Skin epidermis (tissue), 12 donors: ENCODE measurements around the gene DBNDD1.
A peak's percentile ranks its signal among the peaks of the same experiment; 100 is the strongest.
"Not testable (repeated sequence)": the region's sequence is repeated elsewhere in the genome, so short reads cannot be mapped to it uniquely, and the experiment has no call there.

Experiments used
- H3K27ac ChIP-seq, 21 experiments: fragments of 200-600 bp; sonication (generic) in 11 of 21; one replicate each; pipeline ENCODE4 v1.5.0; 2020; ENCODE audit warnings: mild to moderate bottlenecking in 3 of 21, inconsistent platforms in 2 of 21, moderate library complexity in 2 of 21
- H3K4me3 ChIP-seq, 7 experiments: fragments of 200-600 bp; sonication (generic) in 2 of 7; one replicate each; pipeline ENCODE4 v1.5.0; 2020; ENCODE audit warnings: inconsistent platforms in 2 of 7, mild to moderate bottlenecking in 2 of 7, moderate library complexity in 1 of 7

The DBNDD1 gene

DNA sequence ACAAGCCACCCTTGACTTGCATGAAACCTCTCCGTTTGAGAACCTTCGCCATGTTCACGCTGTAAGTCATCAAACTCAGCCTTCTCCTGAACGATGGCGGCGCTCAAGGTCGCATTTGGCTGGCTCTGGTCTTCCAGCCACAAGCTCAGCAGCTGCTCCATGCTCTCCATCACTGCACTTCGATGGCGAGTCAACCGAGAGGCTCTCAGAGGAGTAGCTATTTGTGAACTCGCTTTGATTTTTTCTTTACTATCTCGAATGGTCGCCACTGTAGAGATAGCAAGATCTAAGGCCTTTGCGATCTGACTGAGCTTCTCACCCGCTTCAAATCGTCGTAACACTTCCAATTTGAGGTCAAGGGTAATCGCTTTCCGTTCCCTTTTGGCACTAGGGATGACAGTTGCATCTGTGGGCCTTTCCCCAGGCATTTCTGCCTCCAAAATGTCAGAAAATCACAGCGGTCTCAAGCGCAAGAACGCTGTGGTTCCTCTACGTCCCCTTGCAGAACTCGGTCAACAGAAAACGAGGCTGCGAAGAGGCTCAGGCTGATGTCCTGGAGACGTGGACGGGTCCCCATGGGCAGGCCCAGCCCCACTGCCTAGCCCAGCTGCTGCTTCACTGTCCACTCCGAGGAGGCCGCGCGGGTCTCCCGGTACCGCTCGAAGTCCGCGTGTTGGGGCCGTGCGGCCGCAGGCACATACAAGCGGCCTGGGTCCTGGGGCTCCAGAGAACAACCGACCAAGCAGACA lies 47.6 kb downstream of the DBNDD1 start:
- Histone ChIP-seq H3K4me3 (peak overlapping the region; percentile 74 to 94 (median 88)), H3K27ac (peak overlapping the region; percentile 67 to 99 (median 95))

DNA sequence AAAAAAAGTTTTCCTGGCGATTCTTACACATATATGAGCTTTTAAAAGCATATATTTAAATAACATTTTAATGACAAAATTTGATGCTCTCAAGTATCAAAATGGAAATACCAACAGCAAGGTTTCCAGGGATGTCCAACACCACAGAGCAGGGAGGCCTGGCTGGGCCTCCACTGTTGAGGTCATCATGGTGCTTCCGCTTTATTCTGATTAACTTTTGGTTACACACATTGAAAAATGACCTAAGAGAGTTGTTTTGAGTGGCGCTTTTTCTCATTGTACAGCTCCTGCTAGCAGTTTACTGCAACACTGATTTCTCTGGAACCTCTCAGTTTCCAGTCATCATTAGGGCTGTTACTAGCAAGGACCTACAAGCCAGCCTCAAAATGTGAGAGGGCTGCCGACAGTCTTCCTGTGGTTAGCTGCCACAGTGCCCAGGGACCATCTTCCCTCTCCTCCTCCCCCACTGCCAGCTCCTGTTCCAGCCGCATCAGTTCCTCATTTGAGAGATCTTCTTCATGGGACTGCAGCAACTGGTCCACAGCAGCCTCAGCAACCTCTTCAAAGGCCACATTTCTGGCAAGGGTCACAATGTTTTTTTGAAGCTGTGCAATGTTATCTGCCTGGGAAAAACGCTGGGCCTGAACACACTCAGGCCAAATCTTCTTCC lies 49.4 kb downstream of the DBNDD1 start:
- Histone ChIP-seq H3K4me3 (no peak overlapping the region), H3K27ac (no peak overlapping the region)

DNA sequence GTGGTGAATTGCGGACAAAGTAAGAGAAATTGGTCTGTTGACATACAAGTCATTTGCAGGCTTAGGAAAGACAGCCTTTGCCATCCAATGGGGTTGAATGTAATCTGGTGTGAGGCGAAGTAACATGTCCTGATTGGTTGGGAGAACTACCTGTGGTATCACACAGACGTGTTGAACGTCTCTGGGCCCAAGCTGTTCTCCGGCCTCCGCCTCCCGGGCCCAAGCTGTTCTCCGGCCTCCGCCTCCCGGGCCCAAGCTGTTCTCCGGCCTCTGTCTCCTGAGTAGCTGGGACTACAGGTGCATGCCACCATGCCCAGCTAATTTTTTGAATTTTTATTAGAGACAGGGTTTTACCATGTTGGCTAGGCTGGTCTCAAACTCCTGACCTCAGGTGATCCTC lies 51.2 kb downstream of the DBNDD1 start:
- not testable (repeated sequence) for H3K4me3 ChIP-seq, H3K27ac ChIP-seq

DNA sequence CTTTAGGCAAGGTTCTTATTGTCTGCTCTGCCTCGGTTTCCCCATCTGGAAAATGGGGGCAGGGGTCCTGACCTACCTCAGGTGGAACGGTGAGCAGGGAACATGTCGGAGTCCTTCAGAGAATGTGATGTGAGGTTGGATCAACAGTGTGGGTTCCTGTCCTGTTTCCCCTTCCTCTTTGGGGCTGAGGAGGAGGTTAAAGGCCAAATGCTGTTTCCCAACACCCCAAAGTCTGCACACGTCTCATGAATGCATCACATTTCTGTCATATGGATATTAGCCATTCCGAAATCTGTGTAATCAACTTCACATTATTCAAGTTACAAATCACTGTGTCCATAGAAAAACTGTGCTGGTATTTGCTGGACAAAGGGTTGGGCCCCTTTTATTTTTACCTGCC lies 51.8 kb downstream of the DBNDD1 start:
- not testable (repeated sequence) for H3K4me3 ChIP-seq, H3K27ac ChIP-seq

DNA sequence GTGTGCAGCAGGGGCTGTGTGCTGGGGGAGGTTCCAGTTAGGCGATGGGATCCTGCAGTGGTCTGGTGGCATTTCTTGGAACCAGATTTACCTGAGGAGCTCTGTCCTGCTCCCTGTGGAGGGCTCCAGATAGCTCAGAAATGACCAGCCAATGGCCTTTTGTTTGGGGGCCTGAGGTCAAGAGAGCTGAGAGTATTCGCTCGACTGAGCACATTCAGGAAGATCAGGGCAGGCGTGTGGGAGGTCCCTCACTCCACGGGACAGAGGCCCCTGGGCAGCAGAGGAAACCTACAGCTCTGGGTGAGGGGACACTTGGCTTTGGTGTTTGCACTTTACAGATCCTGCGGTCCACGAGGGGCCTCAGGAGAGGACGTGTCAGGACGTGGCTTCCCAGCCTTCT lies 52.5 kb downstream of the DBNDD1 start:
- no peak overlapping the region for H3K27ac ChIP-seq
- no peak overlapping the region for H3K4me3 ChIP-seq

DNA sequence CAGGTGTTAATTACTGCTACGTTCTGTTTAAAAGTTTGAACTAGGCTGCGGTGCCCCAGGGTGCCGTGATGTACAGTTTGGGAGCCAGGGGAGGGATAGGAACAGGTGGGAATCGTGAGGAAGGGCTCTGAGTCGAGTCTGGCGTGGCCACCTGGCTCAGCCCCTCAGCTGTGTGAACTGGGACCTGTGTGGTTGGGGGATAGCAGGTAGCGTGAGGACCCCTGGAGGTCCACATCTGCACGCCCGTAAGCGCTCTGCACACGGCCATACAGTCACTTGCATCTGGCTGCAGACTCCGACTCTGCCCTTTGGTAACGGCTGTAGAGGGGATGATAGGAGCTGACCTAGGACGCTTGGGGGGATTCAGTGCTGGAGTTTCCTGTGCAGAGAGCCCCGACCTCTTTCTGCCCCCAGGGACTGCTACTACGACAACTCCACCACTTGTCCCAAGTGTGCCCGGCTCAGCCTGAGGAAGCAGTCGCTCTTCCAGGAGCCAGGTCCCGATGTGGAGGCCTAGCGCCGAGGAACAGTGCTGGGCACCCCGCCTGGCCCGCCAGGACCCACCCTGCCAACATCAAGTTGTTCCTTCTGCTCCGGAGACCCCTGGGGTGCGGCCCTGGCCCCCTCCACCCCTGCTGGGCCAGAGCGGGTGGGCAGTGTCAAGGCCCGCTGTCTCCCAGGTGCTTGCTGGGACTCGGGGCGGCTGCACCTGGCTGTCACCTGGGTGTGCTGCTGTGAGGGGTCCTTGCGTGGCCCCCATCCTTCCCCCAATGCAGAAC lies 53.6 kb downstream of the DBNDD1 start:
- Histone ChIP-seq H3K27ac (no peak overlapping the region), H3K4me3 (no peak overlapping the region)

DNA sequence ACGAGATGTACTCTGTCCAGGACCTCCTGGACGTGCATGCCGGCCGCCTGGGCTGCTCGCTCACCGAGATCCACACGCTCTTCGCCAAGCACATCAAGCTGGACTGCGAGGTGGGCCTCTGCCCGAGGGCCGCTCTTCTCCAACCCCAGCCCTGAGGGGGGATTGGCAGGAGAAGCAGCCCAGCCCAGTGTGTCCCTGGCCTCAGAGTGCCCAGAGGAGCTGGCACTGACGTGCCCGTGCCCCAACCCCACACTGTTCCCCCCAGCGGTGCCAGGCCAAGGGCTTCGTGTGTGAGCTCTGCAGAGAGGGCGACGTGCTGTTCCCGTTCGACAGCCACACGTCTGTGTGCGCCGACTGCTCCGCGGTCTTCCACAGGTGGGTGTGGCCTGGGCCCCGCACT lies 55.1 kb downstream of the DBNDD1 start:
- no peak overlapping the region for H3K27ac ChIP-seq
- no peak overlapping the region for H3K4me3 ChIP-seq

DNA sequence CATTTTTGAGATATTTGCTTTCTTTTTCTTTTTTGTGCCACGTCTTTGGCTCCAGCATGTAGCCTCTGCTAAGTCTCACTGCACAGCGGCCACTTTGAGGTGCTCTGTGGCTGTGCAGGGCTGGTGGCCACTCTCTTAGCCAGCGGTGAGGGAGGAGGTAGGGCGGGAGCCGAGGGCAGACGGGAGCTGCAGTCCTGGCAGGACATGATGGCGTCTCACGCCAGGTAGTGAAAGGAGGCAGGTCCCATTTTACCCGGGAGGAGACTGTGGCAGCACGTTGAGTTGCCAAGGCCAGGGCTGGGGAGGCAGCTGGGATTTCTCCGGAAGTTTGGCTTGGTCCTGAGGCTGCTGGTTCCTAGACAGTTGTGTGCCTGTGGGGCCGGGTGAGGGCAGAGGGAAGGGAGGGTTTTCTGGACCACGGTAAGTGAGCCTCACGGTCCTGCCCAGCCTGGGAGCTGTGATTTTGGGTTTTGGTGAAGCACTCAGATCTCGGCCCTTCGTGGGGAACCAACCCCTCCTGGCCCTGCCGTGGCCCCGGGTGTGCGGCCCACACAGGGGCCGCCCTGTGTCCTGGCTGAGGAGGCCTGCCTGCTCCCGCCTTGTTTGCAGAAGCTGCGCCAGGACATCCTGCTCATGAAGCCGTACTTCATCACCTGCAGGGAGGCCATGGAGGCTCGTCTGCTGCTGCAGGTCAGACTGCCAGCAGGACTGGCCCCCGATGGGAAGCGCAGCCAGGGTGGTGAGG lies 56.3 kb downstream of the DBNDD1 start:
- no peak overlapping the region for H3K27ac ChIP-seq
- no peak overlapping the region for H3K4me3 ChIP-seq

DNA sequence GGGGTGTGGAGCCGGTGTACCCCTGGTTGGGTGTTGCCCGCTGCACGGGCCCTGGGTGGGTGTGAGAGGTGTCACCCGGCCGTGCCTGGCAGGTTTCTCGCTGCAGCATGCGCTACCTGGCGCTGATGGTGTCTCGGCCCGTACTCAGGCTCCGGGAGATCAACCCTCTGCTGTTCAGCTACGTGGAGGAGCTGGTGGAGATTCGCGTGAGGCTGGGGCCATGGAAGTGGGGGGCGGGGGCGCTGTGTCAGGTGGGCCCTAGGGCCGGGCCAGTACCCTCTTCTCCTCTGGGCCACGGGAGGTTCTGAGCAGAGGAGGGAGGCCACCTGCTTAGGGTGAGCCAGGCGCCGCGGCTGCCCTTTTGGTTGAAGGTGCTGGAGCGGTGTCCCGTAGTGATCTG lies 57.3 kb downstream of the DBNDD1 start:
- Histone ChIP-seq H3K27ac (no peak overlapping the region), H3K4me3 (no peak overlapping the region)

DNA sequence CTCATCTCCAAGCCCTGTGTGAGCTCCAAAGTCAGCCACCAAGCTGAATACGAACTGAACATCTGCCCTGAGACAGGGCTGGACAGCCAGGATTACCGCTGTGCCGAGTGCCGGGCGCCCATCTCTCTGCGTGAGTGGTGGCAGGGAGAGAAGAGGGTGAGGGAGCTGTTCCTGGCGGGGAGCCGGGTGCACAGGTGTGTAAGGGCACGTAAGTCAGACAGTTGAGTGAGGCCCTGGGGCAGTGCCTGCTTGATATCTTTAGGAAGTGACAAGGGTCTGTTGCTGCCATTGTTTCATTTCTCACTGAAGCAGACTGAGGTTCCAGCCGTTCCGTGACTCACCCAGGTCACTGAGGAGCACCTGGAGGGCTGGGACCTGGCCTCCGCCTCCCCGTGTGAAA lies 58.3 kb downstream of the DBNDD1 start:
- Histone ChIP-seq H3K4me3 (no peak overlapping the region), H3K27ac (no peak overlapping the region)

DNA sequence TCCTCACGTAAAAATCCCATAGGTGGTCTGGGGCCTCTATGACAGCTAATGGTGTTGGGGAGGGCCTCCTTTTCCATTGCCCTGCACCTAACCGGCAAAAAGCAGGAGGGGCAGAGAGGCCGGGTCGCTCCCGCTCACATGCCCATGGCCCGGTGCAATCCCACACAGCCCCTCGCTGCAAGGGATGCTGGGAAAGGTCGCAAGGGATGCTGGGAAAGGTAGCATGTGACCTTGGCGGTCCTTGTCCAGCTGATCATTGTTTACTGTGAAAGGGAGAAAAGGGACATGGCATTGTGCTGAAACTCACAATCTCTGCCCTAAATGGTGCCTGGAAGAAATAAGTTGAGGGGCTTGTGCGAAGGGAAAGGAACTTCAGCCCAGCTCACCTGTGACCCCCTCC lies 60.7 kb downstream of the DBNDD1 start:
- no peak overlapping the region for H3K27ac ChIP-seq
- no peak overlapping the region for H3K4me3 ChIP-seq

DNA sequence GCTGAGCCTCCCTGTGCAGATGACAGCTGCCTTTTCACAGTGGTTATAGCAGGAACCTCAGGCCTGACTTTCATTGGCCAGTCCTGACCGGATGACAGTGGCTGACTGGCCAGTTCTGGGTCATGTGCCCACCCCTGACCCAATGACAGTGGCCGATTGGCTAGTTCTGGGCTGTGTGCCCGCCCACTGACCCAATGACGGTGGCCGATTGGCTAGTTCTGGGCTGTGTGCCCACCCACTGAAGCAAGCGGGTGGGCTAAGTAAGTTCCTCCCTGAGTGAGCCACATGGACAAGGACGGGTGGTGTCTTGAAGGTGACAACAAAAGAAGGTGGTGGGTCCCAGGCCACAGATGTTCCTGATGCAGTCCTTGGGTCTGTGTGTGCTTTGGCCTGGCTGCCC lies 61.2 kb downstream of the DBNDD1 start:
- Histone ChIP-seq H3K27ac (peak overlapping the region in 1 of 21 experiments; percentile 73), H3K4me3 (no peak overlapping the region)

DNA sequence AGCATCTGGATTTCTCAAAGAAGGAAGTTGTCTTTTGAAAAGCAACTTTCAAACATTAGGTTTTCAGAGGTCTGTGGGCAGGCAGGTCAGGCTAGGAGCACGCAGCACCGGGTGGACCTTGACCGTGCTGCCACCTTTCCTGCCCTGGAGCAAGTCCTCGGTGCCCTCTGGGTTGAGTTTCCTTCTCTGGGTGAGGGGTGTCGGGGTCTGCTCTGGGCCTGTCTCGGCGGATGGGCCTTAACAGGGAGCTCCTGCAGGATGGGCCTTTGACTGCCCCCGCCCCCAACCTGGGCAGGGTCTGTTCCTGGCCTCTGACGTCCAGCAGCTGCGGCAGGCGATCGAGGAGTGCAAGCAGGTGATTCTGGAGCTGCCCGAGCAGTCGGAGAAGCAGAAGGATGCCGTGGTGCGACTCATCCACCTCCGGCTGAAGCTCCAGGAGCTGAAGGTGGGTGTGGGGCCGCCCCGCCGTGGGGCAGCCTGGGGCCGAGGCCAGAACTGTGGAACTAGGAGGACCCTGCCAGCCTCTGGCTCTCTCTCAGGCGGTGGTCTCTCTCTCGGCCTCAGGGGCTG lies 62.0 kb downstream of the DBNDD1 start:
- peak overlapping the region in 10 of 21 experiments; percentile 14 to 76 (median 58) for H3K27ac ChIP-seq
- H3K4me3 ChIP-seq, result peak overlapping the region in 3 of 7 experiments; percentile 8 to 21 (median 12)

DNA sequence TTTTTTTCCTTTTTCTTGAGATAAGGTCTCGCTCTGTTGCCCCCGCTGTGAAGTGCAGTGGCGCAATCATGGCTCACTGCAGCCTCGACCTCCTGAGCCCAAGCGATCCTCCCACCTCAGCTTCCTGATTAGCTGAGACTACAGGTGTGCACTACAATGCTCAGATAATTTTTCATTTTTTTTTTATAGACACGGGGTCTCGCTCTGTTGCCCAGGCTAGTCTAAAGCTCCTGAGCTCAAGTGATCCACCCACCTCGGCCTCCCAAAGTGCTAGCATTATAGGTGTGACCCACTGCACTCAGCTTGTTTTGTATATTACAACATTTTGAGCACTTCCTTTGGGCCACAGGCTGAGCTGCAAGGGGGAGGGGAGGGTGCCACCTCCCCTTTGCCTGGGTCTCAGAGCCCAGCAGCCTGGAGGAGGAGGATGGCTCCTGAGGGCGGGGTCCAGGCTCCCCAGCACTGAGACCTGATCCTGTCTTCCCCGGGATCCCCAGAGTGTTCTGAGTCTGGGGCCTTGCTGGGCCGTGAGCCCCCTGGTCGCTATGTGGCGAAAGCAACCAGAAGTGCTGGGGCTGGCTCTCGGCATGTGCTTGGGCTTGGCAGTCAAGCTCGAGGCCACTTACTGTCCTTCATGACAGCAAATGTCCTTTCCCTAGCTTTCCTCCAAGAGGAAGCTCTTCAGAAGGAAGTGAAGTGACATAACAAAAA lies 62.6 kb downstream of the DBNDD1 start:
- Histone ChIP-seq H3K4me3 (no peak overlapping the region), H3K27ac (peak overlapping the region in 8 of 21 experiments; percentile 19 to 76 (median 61))

DNA sequence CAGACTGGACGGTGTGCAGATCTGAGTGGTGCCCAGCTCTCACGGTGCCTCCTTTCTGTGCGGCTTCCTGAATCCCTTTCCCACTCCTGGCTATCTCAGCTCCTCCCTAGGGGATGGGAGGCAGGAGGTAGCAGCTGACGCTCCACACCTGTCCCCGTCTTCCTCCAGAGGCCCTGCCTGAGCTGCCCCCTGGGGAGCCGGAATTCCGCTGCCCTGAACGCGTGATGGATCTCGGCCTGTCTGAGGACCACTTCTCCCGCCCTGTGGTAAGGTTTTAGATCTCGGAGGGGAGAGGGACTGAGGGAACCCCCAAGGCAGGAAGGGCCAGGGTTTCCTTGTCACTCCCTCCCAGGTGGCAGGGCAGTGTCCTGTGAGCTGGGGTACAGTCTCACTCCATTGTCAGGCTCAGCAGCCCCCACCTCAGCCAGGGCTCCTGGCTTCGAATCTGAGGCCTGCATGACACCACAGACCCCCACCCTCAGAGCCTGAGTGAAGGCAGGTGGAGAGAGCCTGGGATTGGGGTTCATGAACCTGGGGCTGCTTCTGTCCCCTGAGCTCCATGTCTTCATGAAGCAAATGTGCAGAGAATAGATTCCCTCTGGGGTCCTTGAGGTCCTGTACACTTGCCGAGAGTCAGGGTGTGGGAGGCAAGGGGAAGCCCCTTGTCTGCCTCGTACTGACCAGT lies 64.1 kb downstream of the DBNDD1 start:
- Histone ChIP-seq H3K27ac (peak overlapping the region in 1 of 21 experiments; percentile 23), H3K4me3 (no peak overlapping the region)
